PC-9 (cell line): ENCODE results near the gene SLC35A2.

ENCODE experiments used
- CTCF ChIP-seq: fragments of 200-600 bp; sonication (generic); conservative IDR thresholded peaks from 2 replicates; pipeline ENCODE4 v1.6.1; 2017; ENCODE audit warnings: mixed run types, antibody characterized with exemption, mild to moderate bottlenecking, moderate library complexity
- EZH2 ChIP-seq: fragments of 200-600 bp; sonication (generic); IDR thresholded peaks from 2 replicates; pipeline ENCODE4 v1.8.0; 2017; ENCODE audit warnings: antibody characterized with exemption, low read depth

- TF ChIP-seq CTCF: no peak
- TF ChIP-seq EZH2: no peak
Observed at GRCh38 chrX:48958635-48959094, 47.2 kb upstream of the SLC35A2 start.
